PFSK-1 (cell line): Measurements from ENCODE around the gene SORL1-AS1.

Experiments used
- FOXP2 ChIP-seq: optimal IDR thresholded peaks from 2 replicates; pipeline ENCODE3; 2011; ENCODE audit warnings: borderline replicate concordance, control low read depth, inconsistent platforms; ENCODE audit not compliant: insufficient read depth; ENCODE audit errors: extremely low read length, extremely low read depth
- POLR2AphosphoS5 ChIP-seq: IDR thresholded peaks from 2 replicates; pipeline ENCODE4 v1.6.1; 2012; ENCODE audit warnings: low read depth, mild to moderate bottlenecking, control low read depth, low read length, moderate library complexity
- TAF1 ChIP-seq: IDR thresholded peaks from 2 replicates; pipeline ENCODE4 v1.6.1; 2012; ENCODE audit warnings: low read length, control low read depth, borderline replicate concordance; ENCODE audit not compliant: insufficient read depth
- TF ChIP-seq, protein P1 (sequence below), 2 experiments: IDR thresholded peaks; 2 replicates each; pipeline versions ENCODE4 v1.6.1 to v1.8.0; 2011 to 2012; ENCODE audit warnings: low read depth in 2 of 2, low read length in 2 of 2, control low read depth in 1 of 2, inconsistent platforms in 1 of 2, mild to moderate bottlenecking in 1 of 2, moderate library complexity in 1 of 2; ENCODE audit not compliant: insufficient read depth in 1 of 2

DNA sequence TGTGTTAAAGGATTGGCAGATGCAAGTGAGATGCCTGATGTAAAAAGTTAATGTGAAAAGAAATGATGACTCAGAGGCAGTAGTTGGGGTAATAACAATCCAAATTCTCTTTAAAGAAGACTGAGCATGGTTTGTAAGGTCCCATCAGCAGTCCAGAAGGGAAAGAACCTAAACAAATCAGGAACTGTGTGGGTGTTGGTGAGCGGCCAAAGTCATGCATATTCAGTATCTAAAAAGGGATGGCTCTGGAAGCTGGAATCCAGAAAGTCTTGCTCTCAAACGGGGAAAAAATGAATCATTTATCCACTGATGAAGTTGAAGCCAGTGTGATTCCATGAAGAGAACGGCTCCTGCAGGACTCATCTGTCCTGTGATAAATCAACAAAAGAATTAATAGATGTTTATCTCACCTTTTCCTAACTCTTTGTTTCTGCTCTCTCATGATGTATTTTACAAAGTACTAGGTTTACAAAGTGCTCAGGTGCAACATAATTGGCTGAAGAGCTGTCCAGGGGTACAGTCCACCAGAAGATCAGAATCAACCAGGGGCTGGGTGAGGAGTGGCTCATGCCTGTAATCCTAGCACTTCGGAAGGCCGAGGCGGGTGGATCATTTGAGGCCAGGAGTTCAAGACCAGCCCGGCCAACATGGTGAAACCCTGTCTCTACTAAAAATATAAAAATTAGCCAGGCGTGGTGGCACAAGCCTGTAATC is 20.5 kb upstream of the SORL1-AS1 start:
- TF ChIP-seq, protein P1, sequence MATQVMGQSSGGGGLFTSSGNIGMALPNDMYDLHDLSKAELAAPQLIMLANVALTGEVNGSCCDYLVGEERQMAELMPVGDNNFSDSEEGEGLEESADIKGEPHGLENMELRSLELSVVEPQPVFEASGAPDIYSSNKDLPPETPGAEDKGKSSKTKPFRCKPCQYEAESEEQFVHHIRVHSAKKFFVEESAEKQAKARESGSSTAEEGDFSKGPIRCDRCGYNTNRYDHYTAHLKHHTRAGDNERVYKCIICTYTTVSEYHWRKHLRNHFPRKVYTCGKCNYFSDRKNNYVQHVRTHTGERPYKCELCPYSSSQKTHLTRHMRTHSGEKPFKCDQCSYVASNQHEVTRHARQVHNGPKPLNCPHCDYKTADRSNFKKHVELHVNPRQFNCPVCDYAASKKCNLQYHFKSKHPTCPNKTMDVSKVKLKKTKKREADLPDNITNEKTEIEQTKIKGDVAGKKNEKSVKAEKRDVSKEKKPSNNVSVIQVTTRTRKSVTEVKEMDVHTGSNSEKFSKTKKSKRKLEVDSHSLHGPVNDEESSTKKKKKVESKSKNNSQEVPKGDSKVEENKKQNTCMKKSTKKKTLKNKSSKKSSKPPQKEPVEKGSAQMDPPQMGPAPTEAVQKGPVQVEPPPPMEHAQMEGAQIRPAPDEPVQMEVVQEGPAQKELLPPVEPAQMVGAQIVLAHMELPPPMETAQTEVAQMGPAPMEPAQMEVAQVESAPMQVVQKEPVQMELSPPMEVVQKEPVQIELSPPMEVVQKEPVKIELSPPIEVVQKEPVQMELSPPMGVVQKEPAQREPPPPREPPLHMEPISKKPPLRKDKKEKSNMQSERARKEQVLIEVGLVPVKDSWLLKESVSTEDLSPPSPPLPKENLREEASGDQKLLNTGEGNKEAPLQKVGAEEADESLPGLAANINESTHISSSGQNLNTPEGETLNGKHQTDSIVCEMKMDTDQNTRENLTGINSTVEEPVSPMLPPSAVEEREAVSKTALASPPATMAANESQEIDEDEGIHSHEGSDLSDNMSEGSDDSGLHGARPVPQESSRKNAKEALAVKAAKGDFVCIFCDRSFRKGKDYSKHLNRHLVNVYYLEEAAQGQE (IDR thresholded peaks at IDR 0.05; ENCODE audit: insufficient read depth in 1 of 2, low read depth in 2 of 2, low read length in 2 of 2), result peak in 1 of 2 experiments; percentile 57; a peak in 1 of 4 replicates
- no peak for TF ChIP-seq TAF1
- TF ChIP-seq POLR2AphosphoS5, result no peak
- no peak for TF ChIP-seq FOXP2
